22Rv1 (cell line): ENCODE results near the gene AMOT.
"Not testable (repeated sequence)": the region's sequence is repeated elsewhere in the genome, so short reads cannot be mapped to it uniquely, and the experiment has no call there.

ENCODE experiments used
- H3K27ac ChIP-seq: fragments of 450-650 bp; 2 replicates; pipeline ENCODE4 v1.5.1; 2017
- ZFX ChIP-seq: fragments of 450-650 bp; IDR thresholded peaks from 2 replicates; pipeline ENCODE4 v1.6.1; 2017; ENCODE audit warnings: antibody characterized with exemption, borderline replicate concordance
- TF ChIP-seq, protein P1 (sequence below): fragments of 450-650 bp; IDR thresholded peaks from 2 replicates; pipeline ENCODE4 v1.5.1; 2017; ENCODE audit warnings: mild to moderate bottlenecking

Gene AMOT

DNA sequence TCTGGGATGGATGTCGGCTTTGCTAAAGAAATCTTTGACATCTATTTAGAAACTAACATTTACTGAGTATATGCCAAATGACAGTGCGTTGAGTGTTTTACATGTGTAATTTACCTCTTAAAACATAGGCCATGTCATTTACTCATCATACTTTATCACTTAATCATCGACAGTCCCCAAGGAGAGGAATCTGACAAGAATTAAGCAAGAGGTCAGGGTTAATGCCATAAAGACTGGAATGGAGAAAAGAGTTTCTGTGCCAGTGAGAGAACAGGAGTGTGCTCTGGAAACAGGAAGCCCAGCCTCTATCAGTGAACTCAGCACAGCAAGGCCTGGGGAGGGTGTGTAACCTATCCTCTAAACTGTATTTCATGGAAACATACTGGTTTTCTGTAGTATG is 28.0 kb upstream of the AMOT start:
- H3K27ac ChIP-seq: no peak overlapping the region

GRCh38 chrX:112867570-112867969 is 26.9 kb upstream of the AMOT start:
- TF ChIP-seq, protein P1, sequence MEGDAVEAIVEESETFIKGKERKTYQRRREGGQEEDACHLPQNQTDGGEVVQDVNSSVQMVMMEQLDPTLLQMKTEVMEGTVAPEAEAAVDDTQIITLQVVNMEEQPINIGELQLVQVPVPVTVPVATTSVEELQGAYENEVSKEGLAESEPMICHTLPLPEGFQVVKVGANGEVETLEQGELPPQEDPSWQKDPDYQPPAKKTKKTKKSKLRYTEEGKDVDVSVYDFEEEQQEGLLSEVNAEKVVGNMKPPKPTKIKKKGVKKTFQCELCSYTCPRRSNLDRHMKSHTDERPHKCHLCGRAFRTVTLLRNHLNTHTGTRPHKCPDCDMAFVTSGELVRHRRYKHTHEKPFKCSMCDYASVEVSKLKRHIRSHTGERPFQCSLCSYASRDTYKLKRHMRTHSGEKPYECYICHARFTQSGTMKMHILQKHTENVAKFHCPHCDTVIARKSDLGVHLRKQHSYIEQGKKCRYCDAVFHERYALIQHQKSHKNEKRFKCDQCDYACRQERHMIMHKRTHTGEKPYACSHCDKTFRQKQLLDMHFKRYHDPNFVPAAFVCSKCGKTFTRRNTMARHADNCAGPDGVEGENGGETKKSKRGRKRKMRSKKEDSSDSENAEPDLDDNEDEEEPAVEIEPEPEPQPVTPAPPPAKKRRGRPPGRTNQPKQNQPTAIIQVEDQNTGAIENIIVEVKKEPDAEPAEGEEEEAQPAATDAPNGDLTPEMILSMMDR: 0 out of 2 replicates have a peak, but pooled peaks have one; percentile 11
- TF ChIP-seq ZFX: no peak
- no peak overlapping the region for H3K27ac ChIP-seq

More for the DNA sequence above, 28.0 kb upstream of the AMOT start:
- TF ChIP-seq, protein P1: no peak

DNA sequence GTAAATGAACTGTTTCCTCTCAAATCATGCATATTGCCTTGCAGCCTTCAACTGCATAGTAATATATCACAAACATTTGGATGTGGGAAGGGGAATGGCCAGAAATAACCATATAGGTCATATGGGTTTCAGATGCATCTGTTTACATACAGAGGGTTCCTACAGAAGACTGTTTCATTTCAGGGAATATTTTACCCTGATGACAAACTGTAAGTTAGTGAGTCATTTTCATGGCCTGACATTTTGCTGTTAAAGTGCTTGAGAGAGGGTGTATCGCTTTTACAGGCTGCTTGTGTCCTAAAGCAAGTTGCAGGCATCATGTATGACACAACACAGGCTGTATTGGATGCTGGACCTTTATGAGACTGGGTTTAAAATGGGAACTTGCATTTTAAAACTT is 25.5 kb upstream of the AMOT start:
- TF ChIP-seq, protein P1: no peak
- TF ChIP-seq ZFX: no peak

DNA sequence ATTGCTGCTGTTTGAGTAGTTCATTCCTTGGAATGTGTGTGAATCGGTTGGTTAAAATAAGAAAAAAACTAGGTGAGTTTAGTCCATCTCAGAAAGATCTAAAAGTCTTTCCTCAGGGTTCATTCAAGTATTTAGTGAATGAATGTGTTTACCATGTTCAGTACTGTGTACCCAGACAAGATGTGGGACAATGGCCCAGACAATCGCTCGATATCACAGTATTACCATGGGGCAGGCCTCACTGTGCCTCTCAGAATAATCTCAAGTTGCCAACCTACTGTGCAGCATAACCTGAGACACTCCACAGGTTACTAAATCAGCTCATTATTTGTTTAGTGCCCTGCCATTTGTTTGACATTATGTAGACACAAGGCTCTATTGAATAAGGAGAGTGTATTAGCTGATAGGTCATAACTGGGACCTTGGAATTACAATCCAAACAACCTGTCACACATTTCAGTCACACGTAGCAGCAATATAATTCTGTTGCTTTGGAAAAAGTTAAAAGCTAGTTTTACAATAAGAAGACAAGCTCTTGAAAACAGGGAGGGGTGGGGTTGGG is 24.9 kb upstream of the AMOT start:
- no peak overlapping the region for H3K27ac ChIP-seq
- TF ChIP-seq, protein P1: no peak
- no peak for TF ChIP-seq ZFX

More for the DNA sequence above, 25.5 kb upstream of the AMOT start:
- no peak overlapping the region for H3K27ac ChIP-seq

DNA sequence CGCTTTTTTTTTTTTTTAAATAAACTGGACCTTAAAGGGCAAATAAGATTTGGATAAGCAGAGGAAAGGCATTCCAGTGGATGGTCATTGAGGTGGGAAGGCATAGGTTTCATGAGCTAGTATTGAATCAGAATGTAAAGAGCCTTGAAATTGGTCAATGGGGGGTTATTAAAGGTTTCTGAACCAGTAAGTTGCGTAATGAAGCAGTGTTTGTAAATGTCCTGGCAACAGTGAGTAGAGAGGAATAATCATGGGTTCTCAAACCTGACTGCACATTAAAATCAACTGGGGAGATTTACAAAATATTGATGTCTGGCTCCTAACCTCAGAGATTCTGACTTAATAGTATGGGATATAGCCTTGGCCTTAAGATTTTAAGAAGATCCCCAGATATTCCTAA is 23.2 kb upstream of the AMOT start:
- no peak overlapping the region for H3K27ac ChIP-seq
- TF ChIP-seq ZFX: no peak
- TF ChIP-seq, protein P1: no peak

- TF ChIP-seq, protein P1: no peak
- TF ChIP-seq ZFX: no peak
- no peak overlapping the region for H3K27ac ChIP-seq
Measured at GRCh38 chrX:112857478-112857878, 16.8 kb upstream of the AMOT start.

DNA sequence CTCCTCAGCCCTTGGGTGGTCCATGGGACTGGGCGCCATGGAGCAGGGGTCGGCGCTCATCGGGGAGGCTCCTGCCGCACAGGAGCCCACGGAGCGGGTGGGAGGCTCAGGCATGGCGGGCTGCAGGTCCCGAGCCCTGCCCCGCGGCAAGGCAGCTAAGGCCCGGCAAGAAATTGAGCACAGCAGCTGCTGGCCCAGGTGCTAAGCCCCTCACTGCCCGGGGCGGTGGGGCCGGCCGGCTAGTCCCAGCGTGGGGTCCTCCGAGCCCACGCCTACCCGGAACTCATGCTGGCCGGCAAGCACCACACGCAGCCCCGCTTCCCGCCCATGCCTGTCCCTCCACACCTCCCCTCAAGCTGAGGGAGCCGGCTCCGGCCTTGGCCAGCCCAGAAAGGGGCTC is 14.3 kb upstream of the AMOT start:
- H3K27ac ChIP-seq: not testable (repeated sequence)

DNA sequence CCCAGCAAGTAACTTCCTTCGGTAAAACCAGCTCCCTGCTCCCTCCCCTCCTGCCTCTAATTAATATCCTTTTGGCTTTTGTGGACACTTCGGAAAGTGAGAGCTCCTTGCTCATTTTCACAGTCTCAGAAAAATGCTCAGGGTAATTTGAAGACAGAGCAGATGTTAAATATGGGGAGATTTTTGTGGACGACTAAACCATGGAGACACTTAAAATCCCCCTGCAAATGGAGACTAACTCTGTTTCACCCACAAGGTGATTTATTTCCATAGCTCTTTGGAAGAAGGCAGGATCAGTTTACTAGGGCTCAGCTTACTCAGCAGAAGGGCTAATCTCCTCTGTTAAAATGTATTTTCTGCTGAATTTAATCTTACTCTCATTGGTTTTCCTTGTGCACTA is 12.2 kb upstream of the AMOT start:
- no peak for TF ChIP-seq ZFX
- TF ChIP-seq, protein P1: no peak
- H3K27ac ChIP-seq: no peak overlapping the region
